Thymus (tissue), 2 donors: ENCODE results near the gene ATF6B. TPM values are rescaled to one million over a fixed set of nuclear protein-coding genes. Genes with fewer than 3 reads are reported as not detected.

Experiments
- polyA plus RNA-seq: library from polyadenylated mRNA; stranded (reverse); fragments of 200-250 nt; gene quantifications from one replicate; pipeline ENCODE4 v1.2.3, GENCODE V29; 2013
- total RNA-seq: library from RNA; stranded (reverse); fragments of 120-200 nt; gene quantifications from one replicate; pipeline ENCODE4 v1.2.4, GENCODE V29; 2013
- donor health status: healthy.

Gene ATF6B
- total and polyA plus RNA-seq, 2 donors, result 16.0 to 49.2 TPM

Other genes starting within 250 kb of the ATF6B start
- 0.42 TPM for gene SLC44A4, start 249.2 kb downstream of the ATF6B start, total RNA-seq
- gene SLC44A4, start 249.2 kb downstream of the ATF6B start, polyA plus RNA-seq, result 1.7 TPM
- gene EHMT2, start 230.5 kb downstream of the ATF6B start, total RNA-seq, result 35.0 TPM
- gene EHMT2, start 230.5 kb downstream of the ATF6B start, polyA plus RNA-seq, result 60.1 TPM
- 1.9 TPM for gene ZBTB12, start 226.2 kb downstream of the ATF6B start, total RNA-seq
- gene ZBTB12, start 226.2 kb downstream of the ATF6B start, polyA plus RNA-seq, result 2.6 TPM
- 9.0 TPM for gene C2, start 200.5 kb downstream of the ATF6B start, total RNA-seq
- gene C2, start 200.5 kb downstream of the ATF6B start, polyA plus RNA-seq, result 10.3 TPM
- gene CFB, start 182.2 kb downstream of the ATF6B start, total RNA-seq, result 17.0 TPM
- 41.0 TPM for gene CFB, start 182.2 kb downstream of the ATF6B start, polyA plus RNA-seq
- gene NELFE, start 169.3 kb downstream of the ATF6B start, total RNA-seq, result 62.9 TPM
- 44.5 TPM for gene NELFE, start 169.3 kb downstream of the ATF6B start, polyA plus RNA-seq
- 25.4 TPM for gene SKIC2, start 169.1 kb downstream of the ATF6B start, total RNA-seq
- gene SKIC2, start 169.1 kb downstream of the ATF6B start, polyA plus RNA-seq, result 110 TPM
- gene DXO, start 156.1 kb downstream of the ATF6B start, total RNA-seq, result 11.8 TPM
- gene DXO, start 156.1 kb downstream of the ATF6B start, polyA plus RNA-seq, result 27.3 TPM
- 43.2 TPM for gene C4A, start 146.2 kb downstream of the ATF6B start, total RNA-seq
- 206 TPM for gene C4A, start 146.2 kb downstream of the ATF6B start, polyA plus RNA-seq
- 47.4 TPM for gene C4B, start 113.5 kb downstream of the ATF6B start, total RNA-seq
- gene C4B, start 113.5 kb downstream of the ATF6B start, polyA plus RNA-seq, result 262 TPM
- gene CYP21A2, start 89.8 kb downstream of the ATF6B start, total RNA-seq, result 0.24 TPM
- 15.7 TPM for gene CYP21A2, start 89.8 kb downstream of the ATF6B start, polyA plus RNA-seq
- gene TNXB, start 18.9 kb downstream of the ATF6B start, total RNA-seq, result 2.1 TPM
- gene TNXB, start 18.9 kb downstream of the ATF6B start, polyA plus RNA-seq, result 8.3 TPM
- 6.8 TPM for gene FKBPL, start 2.0 kb upstream of the ATF6B start, total RNA-seq
- 6.0 TPM for gene FKBPL, start 2.0 kb upstream of the ATF6B start, polyA plus RNA-seq
- not detected for gene PRRT1, start 23.7 kb upstream of the ATF6B start, total RNA-seq
- gene PRRT1, start 23.7 kb upstream of the ATF6B start, polyA plus RNA-seq, result 6.1 TPM
- gene PPT2, start 25.9 kb upstream of the ATF6B start, total RNA-seq, result 7.6 TPM
- gene PPT2, start 25.9 kb upstream of the ATF6B start, polyA plus RNA-seq, result 9.8 TPM
- gene EGFL8, start 36.3 kb upstream of the ATF6B start, total RNA-seq, result 10.5 TPM
- gene EGFL8, start 36.3 kb upstream of the ATF6B start, polyA plus RNA-seq, result 31.9 TPM
- 25.2 TPM for gene AGPAT1, start 47.8 kb upstream of the ATF6B start, total RNA-seq
- gene AGPAT1, start 47.8 kb upstream of the ATF6B start, polyA plus RNA-seq, result 32.6 TPM
- 62.8 TPM for gene RNF5, start 50.2 kb upstream of the ATF6B start, total RNA-seq
- gene RNF5, start 50.2 kb upstream of the ATF6B start, polyA plus RNA-seq, result 77.3 TPM
- 8.5 TPM for gene AGER, start 56.0 kb upstream of the ATF6B start, total RNA-seq
- 81.3 TPM for gene AGER, start 56.0 kb upstream of the ATF6B start, polyA plus RNA-seq
- gene PBX2, start 62.0 kb upstream of the ATF6B start, total RNA-seq, result 28.1 TPM
- gene PBX2, start 62.0 kb upstream of the ATF6B start, polyA plus RNA-seq, result 76.9 TPM
- gene GPSM3, start 64.4 kb upstream of the ATF6B start, total RNA-seq, result 130 TPM
- gene GPSM3, start 64.4 kb upstream of the ATF6B start, polyA plus RNA-seq, result 146 TPM
- 2.5 TPM for gene NOTCH4, start 95.8 kb upstream of the ATF6B start, total RNA-seq
- 32.7 TPM for gene NOTCH4, start 95.8 kb upstream of the ATF6B start, polyA plus RNA-seq
- not detected for gene TSBP1, start 243.7 kb upstream of the ATF6B start, total RNA-seq
- gene TSBP1, start 243.7 kb upstream of the ATF6B start, polyA plus RNA-seq, result not detected